Measurements from ENCODE around the gene ADAM22.

- no peak for TF ChIP-seq CTCF (IDR thresholded peaks at IDR 0.05)
- no peak for TF ChIP-seq POLR2A (IDR thresholded peaks at IDR 0.05)
Observed at GRCh38 chr7:88218836-88219605, 285.0 kb downstream of the ADAM22 start.
